H1 (cell line): Measurements from ENCODE around the gene DNM2. TPM values are rescaled to one million over a fixed set of nuclear protein-coding genes. Genes with fewer than 3 reads are reported as not detected.
A peak's percentile ranks its signal among the peaks of the same experiment; 100 is the strongest.

ENCODE experiments used
- CTCF ChIA-PET: fragments of 300-600 bp; sonication (Branson Sonifier 250); formaldehyde crosslinking; loops from one replicate; lab custom pipeline; 2021; ENCODE audit not compliant: partially characterized antibody; lab: Charles Lee
- POLR2A ChIA-PET: fragments of 300-600 bp; sonication (Branson Sonifier 250); formaldehyde crosslinking; loops from one replicate; lab custom pipeline; 2021; ENCODE audit warnings: inconsistent platforms; ENCODE audit not compliant: partially characterized antibody; lab: Charles Lee
- DNase-seq, 2 experiments: peaks; one replicate each; pipeline versions ENCODE4 v3.0.0 to v3.0.0-alpha.2; 2010 to 2022; ENCODE audit warnings: low spot score in 2 of 2, low read depth in 1 of 2, mixed read lengths in 1 of 2
- FAIRE-seq: peaks from 2 replicates; lab custom pipeline; 2011; peaks lifted over from hg19 to GRCh38; lab: Jason Lieb, UNC
- H2AFZ ChIP-seq: 2 replicates; pipeline ENCODE4 v1.8.1; 2012; ENCODE audit warnings: low read length, inconsistent platforms
- H2AK5ac ChIP-seq: 2 replicates; pipeline ENCODE4 v1.6.1; 2013; ENCODE audit warnings: low read depth, low read length
- H2BK120ac ChIP-seq: replicated peaks from 2 replicates; pipeline ENCODE3; 2013; ENCODE audit warnings: low read depth, low read length, inconsistent platforms
- H2BK12ac ChIP-seq: 2 replicates; pipeline ENCODE4 v1.6.1; 2013; ENCODE audit warnings: low read depth, low read length
- H2BK15ac ChIP-seq: 2 replicates; pipeline ENCODE4 v1.6.1; 2013; ENCODE audit warnings: low read length
- H2BK20ac ChIP-seq: 2 replicates; pipeline ENCODE4 v1.6.1; 2013; ENCODE audit warnings: low read length
- H2BK5ac ChIP-seq: 2 replicates; pipeline ENCODE4 v1.6.1; 2013; ENCODE audit warnings: low read depth, low read length
- H3K14ac ChIP-seq: 2 replicates; pipeline ENCODE4 v1.6.1; 2013; ENCODE audit warnings: inconsistent platforms; ENCODE audit not compliant: insufficient read length
- H3K18ac ChIP-seq: 2 replicates; pipeline ENCODE4 v1.6.1; 2013; ENCODE audit warnings: low read length; ENCODE audit errors: extremely low read depth
- H3K23ac ChIP-seq: 2 replicates; pipeline ENCODE4 v1.6.1; 2013; ENCODE audit warnings: inconsistent platforms; ENCODE audit not compliant: insufficient read length
- H3K23me2 ChIP-seq: 2 replicates; pipeline ENCODE4 v1.6.1; 2013; ENCODE audit warnings: low read depth, low read length
- H3K27ac ChIP-seq: 2 replicates; pipeline ENCODE4 v1.6.1; 2011; ENCODE audit warnings: low read depth, low read length, inconsistent platforms
- H3K27me3 ChIP-seq, 4 experiments: replicated peaks in 1 of 4; 1 replicate in 1 of 4; 2 replicates in 3 of 4; pipeline versions ENCODE4 v1.6.1 to v1.8.1; 2011 to 2013; ENCODE audit warnings: low read length in 3 of 4, mild to moderate bottlenecking in 3 of 4, inconsistent platforms in 2 of 4, mixed read lengths in 2 of 4, moderate library complexity in 1 of 4; ENCODE audit not compliant: control insufficient read depth in 3 of 4, insufficient read depth in 3 of 4; ENCODE audit errors: extremely low read depth in 1 of 4
- H3K36me3 ChIP-seq, 4 experiments: 2 replicates each; pipeline versions ENCODE4 v1.6.1 to v1.8.1; 2011 to 2013; ENCODE audit warnings: mild to moderate bottlenecking in 4 of 4, low read length in 3 of 4, moderate library complexity in 2 of 4, control low read depth in 1 of 4, inconsistent platforms in 1 of 4; ENCODE audit not compliant: insufficient read depth in 4 of 4, control insufficient read depth in 2 of 4
- H3K4ac ChIP-seq: replicated peaks from 2 replicates; pipeline ENCODE3; 2013; ENCODE audit warnings: low read length, low read depth, mixed read lengths, inconsistent platforms; ENCODE audit not compliant: insufficient read length
- H3K4me1 ChIP-seq, 4 experiments: replicated peaks in 1 of 4; 1 replicate in 1 of 4; 2 replicates in 3 of 4; pipeline versions ENCODE4 v1.6.1 to v1.8.1; 2011 to 2013; ENCODE audit warnings: low read length in 3 of 4, inconsistent platforms in 2 of 4, mixed read lengths in 1 of 4; ENCODE audit not compliant: insufficient read depth in 4 of 4, control insufficient read depth in 3 of 4
- H3K4me2 ChIP-seq, 2 experiments: 2 replicates each; pipeline versions ENCODE4 v1.6.1 to v1.8.1; 2011 to 2013; ENCODE audit warnings: low read depth in 2 of 2, low read length in 2 of 2, control low read depth in 1 of 2, inconsistent platforms in 1 of 2, mild to moderate bottlenecking in 1 of 2; ENCODE audit not compliant: insufficient read depth in 1 of 2
- H3K4me3 ChIP-seq, 4 experiments: fragments of 200-600, 300-600 bp in 1 of 4; sonication (generic), shearing (Covaris generic), sonication (Bioruptor Twin) in 1 of 4; 2 replicates each; pipeline versions ENCODE4 v1.5.1 to v1.8.1; 2011 to 2016; ENCODE audit warnings: low read length in 4 of 4, low read depth in 3 of 4, control low read depth in 2 of 4, inconsistent platforms in 2 of 4, mild to moderate bottlenecking in 2 of 4, mixed read lengths in 1 of 4, moderate library complexity in 1 of 4; ENCODE audit not compliant: insufficient read depth in 2 of 4; ENCODE audit errors: extremely low read depth in 1 of 4
- H3K56ac ChIP-seq: replicated peaks from 2 replicates; pipeline ENCODE3; 2013; ENCODE audit warnings: low read depth, mild to moderate bottlenecking, mixed read lengths, low read length, inconsistent platforms; ENCODE audit not compliant: insufficient read length
- H3K79me1 ChIP-seq: 2 replicates; pipeline ENCODE4 v1.6.1; 2013; ENCODE audit warnings: low read depth, low read length, control low read depth
- H3K79me2 ChIP-seq, 2 experiments: 2 replicates each; pipeline versions ENCODE4 v1.6.1 to v1.8.1; 2012 to 2013; ENCODE audit warnings: low read length in 2 of 2, mild to moderate bottlenecking in 2 of 2, inconsistent platforms in 1 of 2; ENCODE audit not compliant: insufficient read depth in 2 of 2, control insufficient read depth in 1 of 2
- H3K9ac ChIP-seq, 4 experiments: replicated peaks in 1 of 4; 1 replicate in 1 of 4; 2 replicates in 3 of 4; pipeline versions ENCODE4 v1.6.1 to v1.8.1; 2011 to 2013; ENCODE audit warnings: low read depth in 3 of 4, low read length in 3 of 4, control low read depth in 2 of 4, mild to moderate bottlenecking in 2 of 4, moderate library complexity in 2 of 4, inconsistent platforms in 1 of 4; ENCODE audit errors: extremely low read depth in 1 of 4
- H3K9me3 ChIP-seq, 2 experiments: 2 replicates each; pipeline versions ENCODE4 v1.6.1 to v1.8.1; 2012 to 2013; ENCODE audit warnings: mild to moderate bottlenecking in 2 of 2, moderate library complexity in 2 of 2, control low read depth in 1 of 2, inconsistent platforms in 1 of 2, low read depth in 1 of 2, low read length in 1 of 2, mixed read lengths in 1 of 2; ENCODE audit not compliant: insufficient read depth in 2 of 2
- H4K20me1 ChIP-seq, 2 experiments: replicated peaks in 1 of 2; 2 replicates each; pipeline versions ENCODE3 to v1.8.1; 2011 to 2013; ENCODE audit warnings: inconsistent platforms in 2 of 2, low read length in 2 of 2, mild to moderate bottlenecking in 1 of 2; ENCODE audit not compliant: insufficient read depth in 2 of 2, control insufficient read depth in 1 of 2
- H4K5ac ChIP-seq: 2 replicates; pipeline ENCODE4 v1.6.1; 2013; ENCODE audit warnings: low read length, low read depth, mixed read lengths, inconsistent platforms; ENCODE audit not compliant: insufficient read length
- H4K8ac ChIP-seq: 2 replicates; pipeline ENCODE4 v1.8.0; 2013; ENCODE audit warnings: mild to moderate bottlenecking, moderate library complexity, low read length, inconsistent platforms; ENCODE audit not compliant: insufficient read depth; ENCODE audit errors: extremely low read depth
- H4K91ac ChIP-seq: replicated peaks from 2 replicates; pipeline ENCODE3; 2013; ENCODE audit warnings: low read length, mixed read lengths, inconsistent platforms; ENCODE audit not compliant: insufficient read length
- E2F6 ChIP-seq: IDR thresholded peaks from 2 replicates; pipeline ENCODE4 v1.6.1; 2012; ENCODE audit warnings: inconsistent platforms
- EGR1 ChIP-seq: IDR thresholded peaks from 2 replicates; pipeline ENCODE4 v1.6.1; 2011; ENCODE audit warnings: low read depth, low read length, borderline replicate concordance
- POLR2A ChIP-seq, 2 experiments: IDR thresholded peaks; 1 replicate in 1 of 2; 2 replicates in 1 of 2; pipeline ENCODE4 v1.6.1; 2011; ENCODE audit warnings: low read depth in 2 of 2, low read length in 2 of 2, mild to moderate bottlenecking in 2 of 2; ENCODE audit errors: control extremely low read depth in 1 of 2
- SAP30 ChIP-seq: fragments of 300-600 bp; sonication (generic); IDR thresholded peaks from 2 replicates; pipeline ENCODE4 v1.7.1; 2012; ENCODE audit warnings: low read length, moderate library complexity, mild to moderate bottlenecking, inconsistent platforms; ENCODE audit not compliant: insufficient read depth, insufficient replicate concordance
- SIN3A ChIP-seq, 2 experiments: IDR thresholded peaks in 1 of 2; conservative IDR thresholded peaks in 1 of 2; 2 replicates each; pipeline ENCODE4 v1.6.1; 2011 to 2012; ENCODE audit warnings: low read length in 2 of 2, improper control_type of control experiment in 1 of 2, low read depth in 1 of 2, mild to moderate bottlenecking in 1 of 2
- USF2 ChIP-seq: IDR thresholded peaks from 2 replicates; pipeline ENCODE4 v1.6.1; 2011; ENCODE audit warnings: low read length, improper control_type of control experiment
- ZNF274 ChIP-seq: IDR thresholded peaks from 2 replicates; pipeline ENCODE4 v1.7.0; 2012; ENCODE audit warnings: low read length, borderline replicate concordance; ENCODE audit errors: extremely low read depth
- WGBS, 2 experiments: shearing (Covaris generic) in 1 of 2; methylation state at CpG; one replicate each; pipeline versions ENCODE4 v1.1.6 to v1.1.7; 2013 to 2015; ENCODE audit warnings: low lambda C conversion rate in 2 of 2, mixed read lengths in 2 of 2, inconsistent platforms in 1 of 2, low coverage in 1 of 2, missing lambda C conversion rate in 1 of 2; ENCODE audit not compliant: insufficient replicate concordance in 2 of 2, insufficient coverage in 1 of 2, insufficient read length in 1 of 2; ENCODE audit errors: extremely low coverage in 1 of 2, missing lambda C conversion rate in 1 of 2; 5-methylcytosine and 5-hydroxymethylcytosine counted together
- polyA plus RNA-seq, 7 experiments: library from polyadenylated mRNA; depleted of rRNA in 3 of 7; stranded (reverse) in 5 of 7; unstranded in 2 of 7; fragments of >200 nt in 5 of 7; fragments of 200-250 nt in 2 of 7; gene quantifications; 1 replicate in 5 of 7; 2 replicates in 1 of 7; 4 replicates in 1 of 7; pipeline versions ENCODE4 v1.2.1 to v1.2.3, GENCODE V29; 2011 to 2013; ENCODE audit warnings: missing spikeins in 2 of 7, mixed read lengths in 2 of 7
- total RNA-seq: library from RNA; stranded (reverse); fragmentation: NEBNext Ultra II Directional; extraction: Animal tissue kit (Norgen Biotek cat#: 25700); gene quantifications from 2 replicates; pipeline ENCODE4 v1.2.1, GENCODE V29; 2021
- TF ChIP-seq, protein P1 (sequence below), 3 experiments: IDR thresholded peaks; 1 replicate in 2 of 3; 2 replicates in 1 of 3; pipeline versions ENCODE4 v1.5.1 to v1.6.1; 2011; ENCODE audit warnings: low read length in 3 of 3, mild to moderate bottlenecking in 3 of 3, inconsistent platforms in 2 of 3, low read depth in 1 of 3, moderate library complexity in 1 of 3; ENCODE audit not compliant: insufficient read depth in 1 of 3; ENCODE audit errors: control extremely low read depth in 1 of 3

Gene DNM2
- total and polyA plus RNA-seq, 2 of the 8 experiments (the other 6 are each of a cell fraction or from before 2014, with no cell fraction given): 61.9 to 120 TPM

DNA sequence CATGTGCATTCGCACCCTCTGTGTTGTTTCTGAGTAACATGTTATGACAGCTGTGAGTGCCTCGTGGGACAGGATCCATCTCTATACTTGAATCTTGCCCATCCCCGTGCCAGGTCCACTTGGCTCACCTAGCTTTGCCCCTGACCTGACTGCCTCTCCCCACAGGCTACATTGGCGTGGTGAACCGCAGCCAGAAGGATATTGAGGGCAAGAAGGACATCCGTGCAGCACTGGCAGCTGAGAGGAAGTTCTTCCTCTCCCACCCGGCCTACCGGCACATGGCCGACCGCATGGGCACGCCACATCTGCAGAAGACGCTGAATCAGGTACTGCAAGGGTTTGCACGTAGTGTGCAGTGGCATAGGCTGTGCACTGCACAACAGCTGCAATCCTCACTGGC, 64.9 kb downstream of the DNM2 start:
- Histone ChIP-seq H3K27me3 (no peaks in the 10 kb centered on the region), H3K23me2 (no peaks in the 10 kb centered on the region), H2BK5ac (peak overlapping the region; percentile 12; the same call in 1 of the 2 replicates), H4K20me1 (peaks cover 0 to 4% of the 10 kb centered on the region in 2 experiments), H3K9me3 (no peaks in the 10 kb centered on the region), H2BK12ac (no peak overlapping the region), H3K56ac (no peak overlapping the region), H3K36me3 (peaks cover 19 to 54% (median 37%) of the 10 kb centered on the region in 4 experiments), H3K4me3 (no peak overlapping the region), H4K8ac (no peak overlapping the region), H3K23ac (no peak overlapping the region), H3K4ac (no peak overlapping the region), H4K5ac (no peak overlapping the region), H3K27ac (no peak overlapping the region), H3K4me1 (no peaks in the 10 kb centered on the region), H3K4me2 (no peak overlapping the region), H3K9ac (0 out of 7 replicates have a peak overlapping the region, but pooled peaks of 1 of the 4 experiments have one; percentile 32), H2AFZ (no peak overlapping the region), H2AK5ac (no peak overlapping the region), H2BK15ac (no peak overlapping the region), H2BK120ac (no peak overlapping the region), H3K14ac (no peak overlapping the region), H4K91ac (no peak overlapping the region), H3K79me2 (no peaks in the 10 kb centered on the region), H3K79me1 (no peaks in the 10 kb centered on the region), H2BK20ac (no peak overlapping the region), H3K18ac (no peak overlapping the region)
- WGBS, 2 experiments: 96% methylated on average over 13 of the region's 13 CpGs; no CpG with 5 or more reads in 1 of the 2 experiments
- CTCF ChIA-PET: interaction anchor here (1.3 to 1.9 kb wide), 2 partner anchors 11 to 71 kb away, joined by 4 read pairs; no protein-coding TSS in a partner anchor
- no peak for DNase-seq
- no peak for FAIRE-seq
- POLR2A ChIA-PET: interaction anchor here (0.8 kb wide), 1 partner anchor 65 kb away, joined by 3 read pairs; no protein-coding TSS in a partner anchor
- TF ChIP-seq POLR2A (IDR thresholded peaks at IDR 0.05; ENCODE audit: control extremely low read depth in 1 of 2, low read depth in 2 of 2, low read length in 2 of 2): no peak
- TF ChIP-seq SAP30: no peak
- no peak for TF ChIP-seq EGR1
- TF ChIP-seq, protein P1, sequence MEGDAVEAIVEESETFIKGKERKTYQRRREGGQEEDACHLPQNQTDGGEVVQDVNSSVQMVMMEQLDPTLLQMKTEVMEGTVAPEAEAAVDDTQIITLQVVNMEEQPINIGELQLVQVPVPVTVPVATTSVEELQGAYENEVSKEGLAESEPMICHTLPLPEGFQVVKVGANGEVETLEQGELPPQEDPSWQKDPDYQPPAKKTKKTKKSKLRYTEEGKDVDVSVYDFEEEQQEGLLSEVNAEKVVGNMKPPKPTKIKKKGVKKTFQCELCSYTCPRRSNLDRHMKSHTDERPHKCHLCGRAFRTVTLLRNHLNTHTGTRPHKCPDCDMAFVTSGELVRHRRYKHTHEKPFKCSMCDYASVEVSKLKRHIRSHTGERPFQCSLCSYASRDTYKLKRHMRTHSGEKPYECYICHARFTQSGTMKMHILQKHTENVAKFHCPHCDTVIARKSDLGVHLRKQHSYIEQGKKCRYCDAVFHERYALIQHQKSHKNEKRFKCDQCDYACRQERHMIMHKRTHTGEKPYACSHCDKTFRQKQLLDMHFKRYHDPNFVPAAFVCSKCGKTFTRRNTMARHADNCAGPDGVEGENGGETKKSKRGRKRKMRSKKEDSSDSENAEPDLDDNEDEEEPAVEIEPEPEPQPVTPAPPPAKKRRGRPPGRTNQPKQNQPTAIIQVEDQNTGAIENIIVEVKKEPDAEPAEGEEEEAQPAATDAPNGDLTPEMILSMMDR (IDR thresholded peaks at IDR 0.05; ENCODE audit: control extremely low read depth in 1 of 3, insufficient read depth in 1 of 3, low read depth in 1 of 3, low read length in 3 of 3): no peak
- no peak for TF ChIP-seq E2F6
- no peak for TF ChIP-seq ZNF274
- TF ChIP-seq USF2: no peak
- no peak for TF ChIP-seq SIN3A (conservative IDR thresholded peaks at IDR 0.05 in 1 of 2, IDR thresholded peaks at IDR 0.05 in 1 of 2; ENCODE audit: low read depth in 1 of 2, low read length in 2 of 2)
